Measurements from ENCODE around the gene TRIM52.

GRCh38 chr5:181236954-181237641 is 23.8 kb downstream of the TRIM52 start:
- TF ChIP-seq EZH2 (IDR thresholded peaks at IDR 0.05) = no peak
- no peak for TF ChIP-seq CTCF (IDR thresholded peaks at IDR 0.05)
- no peak for TF ChIP-seq EZH2phosphoT487 (IDR thresholded peaks at IDR 0.05)

Data from neural progenitor cell (in vitro differentiated cells).